GM18520 (cell line): ENCODE results near the gene PHTF2.
"Not testable (repeated sequence)": the region's sequence is repeated elsewhere in the genome, so short reads cannot be mapped to it uniquely, and the experiment has no call there.

Experiments used
- ATAC-seq: cut with Tn5 transposase; IDR thresholded peaks from one replicate; pipeline ENCODE4 v1.9.1; 2021; ENCODE audit not compliant: unreplicated experiment

PHTF2 gene

DNA sequence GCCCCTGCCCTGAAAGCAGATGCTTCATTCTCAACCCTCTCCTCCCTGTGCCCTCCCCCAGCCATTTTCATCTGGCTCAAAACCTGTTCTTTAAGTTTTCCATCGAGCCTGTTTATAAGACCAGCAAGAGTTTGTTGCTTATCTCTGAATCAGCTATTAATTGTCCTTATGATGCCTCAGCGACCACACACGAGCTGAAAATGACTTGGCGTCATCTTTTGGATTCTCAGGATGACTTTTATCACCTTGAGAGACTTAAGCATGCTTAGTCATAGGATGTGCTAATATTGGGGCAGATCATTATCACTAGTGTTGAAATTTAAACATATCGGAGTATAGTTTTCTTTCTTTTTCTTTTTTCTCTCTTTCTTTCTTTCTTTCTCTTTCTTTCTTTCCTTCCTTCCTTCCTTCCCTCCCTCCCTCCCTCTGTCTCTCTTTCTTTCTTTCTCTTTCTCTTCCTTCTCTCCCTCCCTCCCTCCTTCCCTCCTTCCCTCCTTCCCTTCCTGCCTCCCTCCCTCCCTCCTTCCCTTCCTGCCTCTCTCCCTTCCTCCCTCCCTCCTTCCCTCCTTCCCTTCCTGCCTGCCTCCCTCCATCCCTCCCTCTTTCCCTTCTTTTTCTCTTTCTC lies 184.5 kb downstream of the PHTF2 start:
- ATAC-seq: peak; percentile 94

DNA sequence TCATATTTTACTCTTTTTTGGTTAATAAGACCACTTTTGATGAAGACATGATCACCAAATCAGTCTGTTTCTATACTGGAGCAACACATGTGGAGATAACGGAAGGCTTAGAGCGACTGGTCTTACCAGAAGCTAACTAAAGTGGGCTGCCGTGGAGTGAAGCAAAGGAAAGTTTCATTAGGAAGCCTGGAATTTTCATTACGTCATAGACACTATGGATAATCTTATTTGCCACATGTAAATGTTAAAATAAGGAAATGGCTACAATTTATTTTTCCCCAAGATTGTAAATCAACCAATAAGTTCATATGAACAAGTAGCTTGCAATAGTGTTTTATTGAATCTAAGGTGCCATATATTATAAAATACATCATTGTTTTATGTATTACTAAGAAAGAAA lies 185.4 kb downstream of the PHTF2 start:
- no peak for ATAC-seq

DNA sequence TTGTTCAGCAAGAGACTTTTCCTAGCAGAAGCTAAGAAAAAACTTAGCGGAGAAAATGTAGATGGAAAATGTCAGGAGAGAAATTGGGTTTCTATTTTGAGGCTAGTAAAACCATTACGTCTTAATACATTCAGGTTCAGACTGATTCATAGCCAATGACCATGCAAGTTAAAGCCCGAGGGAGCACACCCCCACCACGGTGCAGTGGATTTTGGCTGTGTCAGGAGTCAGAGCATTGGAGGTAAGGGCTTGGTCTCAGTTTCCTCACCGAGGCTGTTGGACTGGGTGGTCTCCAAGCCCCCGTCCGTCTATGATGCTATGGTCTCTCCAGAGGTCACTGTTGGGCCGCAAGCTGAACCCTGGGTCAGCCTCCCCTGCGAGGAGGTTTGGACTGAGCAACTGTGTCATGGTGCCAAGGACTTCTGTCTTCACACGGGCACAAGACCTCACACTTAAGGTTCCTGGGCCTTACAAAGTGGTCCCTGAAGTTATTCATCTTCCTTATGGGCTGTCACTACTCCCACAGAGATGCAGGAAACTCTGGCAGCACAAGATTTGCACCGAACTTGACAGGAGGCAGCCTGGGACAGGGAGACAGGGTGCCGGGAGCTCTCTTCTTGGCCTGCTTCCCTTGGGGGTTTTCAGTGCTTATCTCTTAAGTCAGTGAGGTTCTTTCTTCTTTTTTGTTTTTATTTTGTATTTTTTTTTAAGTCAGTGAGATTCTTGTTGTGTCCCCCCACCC lies 186.8 kb downstream of the PHTF2 start:
- no peak for ATAC-seq

DNA sequence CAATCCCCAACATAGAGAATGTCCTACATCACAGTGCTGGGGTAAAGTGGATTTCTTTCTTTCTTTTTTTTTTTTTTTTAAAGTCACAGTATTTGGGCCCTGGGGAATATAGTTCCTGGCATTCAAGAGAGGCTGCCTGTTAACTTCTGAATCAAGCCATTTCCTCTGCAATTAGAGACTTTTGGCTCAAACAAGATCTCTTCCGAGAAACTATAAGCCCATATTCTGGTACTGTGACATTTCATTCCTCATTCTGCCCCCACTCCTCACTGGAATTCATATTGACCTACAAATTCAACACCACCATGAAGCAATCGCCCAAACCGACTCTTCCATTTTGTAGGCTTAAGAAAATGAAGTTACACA lies 187.4 kb downstream of the PHTF2 start:
- no peak for ATAC-seq

DNA sequence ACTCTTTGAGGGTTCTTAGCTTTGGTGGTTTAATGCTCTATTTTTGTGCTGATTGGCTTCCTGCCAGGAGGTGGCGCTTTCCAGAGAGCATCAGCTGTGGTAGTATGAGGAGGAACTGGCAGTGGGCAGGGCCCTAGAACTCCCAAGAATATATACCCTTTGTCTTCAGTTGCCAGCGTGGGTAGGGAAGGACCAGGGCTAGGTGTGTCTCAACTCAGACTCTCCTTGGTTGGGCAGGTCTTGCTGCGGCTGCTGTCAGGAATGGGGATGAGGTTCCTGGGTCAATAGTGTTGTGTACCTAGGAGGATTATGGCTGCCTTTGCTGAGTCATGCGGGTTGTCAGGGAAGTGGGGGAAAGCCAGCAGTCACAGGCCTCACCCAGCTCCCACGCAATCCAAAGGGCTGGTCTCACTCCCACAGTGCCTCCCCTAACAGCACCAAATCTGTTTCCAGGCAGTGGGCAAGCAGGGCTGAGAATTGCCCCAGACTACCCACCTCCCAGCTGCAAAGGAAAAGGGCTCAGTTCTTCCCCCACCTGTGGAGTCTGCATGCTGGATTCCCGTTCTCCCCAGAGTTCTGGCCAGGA lies 191.5 kb downstream of the PHTF2 start:
- ATAC-seq: no peak

DNA sequence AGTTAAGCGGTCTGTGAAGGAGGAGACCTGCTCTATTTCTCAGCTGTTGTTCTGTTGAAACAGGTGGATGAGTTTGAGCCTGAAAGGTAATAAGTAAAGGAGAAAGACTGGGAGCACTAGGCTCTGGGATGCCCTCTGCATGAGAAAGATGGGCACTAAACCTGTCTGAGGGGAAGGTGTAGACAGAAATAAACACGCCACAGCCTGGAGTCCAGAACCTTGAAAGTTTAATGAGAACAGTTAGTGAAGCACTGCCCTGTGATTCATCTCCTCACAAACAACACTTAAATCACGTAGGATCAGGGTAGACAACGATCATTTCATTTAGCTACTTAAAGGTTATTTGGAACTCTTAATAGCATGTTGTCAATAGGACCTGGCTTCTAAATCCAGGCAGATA lies 193.1 kb downstream of the PHTF2 start:
- no peak for ATAC-seq

DNA sequence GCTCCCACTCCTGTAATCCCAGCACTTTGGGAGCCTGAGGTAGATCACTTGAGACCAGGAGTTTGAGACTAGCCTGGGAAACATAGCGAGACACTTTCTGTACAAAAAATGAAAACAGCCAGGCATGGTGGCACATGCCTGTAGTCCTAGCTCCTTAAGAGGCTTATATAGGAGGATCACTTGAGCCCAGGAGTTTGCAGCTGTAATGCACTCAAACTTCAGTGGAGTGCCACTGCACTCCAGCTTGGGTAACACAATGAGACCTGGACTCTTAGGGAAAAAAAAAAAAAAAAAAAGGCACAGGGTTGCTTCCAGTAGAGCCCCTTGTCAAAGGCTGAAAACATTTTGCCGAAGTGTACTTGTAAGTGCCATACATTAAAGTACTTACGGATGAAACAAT lies 195.3 kb downstream of the PHTF2 start:
- ATAC-seq: no peak

DNA sequence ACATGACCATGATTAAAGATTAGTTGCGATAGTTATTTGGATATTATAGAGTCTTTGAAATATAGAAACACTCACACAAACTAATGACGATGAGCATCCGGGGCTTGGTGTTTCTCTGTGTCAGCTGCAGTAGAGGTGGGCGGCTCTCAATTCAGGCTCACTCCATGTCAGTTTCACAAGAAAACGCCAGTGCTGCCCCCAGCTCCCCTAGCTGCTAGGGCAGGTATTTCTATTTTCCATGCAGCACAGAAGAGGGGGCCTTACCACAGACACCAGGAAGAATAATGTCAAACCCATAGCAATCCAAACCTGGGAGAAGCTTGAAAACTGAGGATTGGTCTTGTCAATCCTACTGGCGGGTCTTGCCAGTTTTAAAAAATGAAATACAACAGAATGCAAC lies 197.1 kb downstream of the PHTF2 start:
- ATAC-seq: no peak

DNA sequence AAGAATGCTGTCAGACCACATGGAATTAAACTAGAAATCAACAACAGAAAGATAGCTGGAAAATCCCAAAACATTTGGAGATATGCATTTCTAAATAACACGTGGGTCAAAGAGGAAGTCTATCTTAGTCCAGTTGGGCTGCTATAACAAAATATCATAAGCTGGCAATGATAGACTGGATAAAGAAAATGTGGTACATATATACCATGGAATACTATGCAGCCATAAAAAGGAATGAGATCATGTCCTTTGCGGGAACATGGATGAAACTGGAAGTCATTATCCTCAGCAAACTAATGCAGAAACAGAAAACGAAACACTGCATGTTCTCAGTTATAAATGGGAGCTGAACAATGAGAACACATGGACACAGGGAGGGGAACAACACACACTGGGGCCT lies 200.6 kb downstream of the PHTF2 start:
- ATAC-seq: not testable (repeated sequence)

DNA sequence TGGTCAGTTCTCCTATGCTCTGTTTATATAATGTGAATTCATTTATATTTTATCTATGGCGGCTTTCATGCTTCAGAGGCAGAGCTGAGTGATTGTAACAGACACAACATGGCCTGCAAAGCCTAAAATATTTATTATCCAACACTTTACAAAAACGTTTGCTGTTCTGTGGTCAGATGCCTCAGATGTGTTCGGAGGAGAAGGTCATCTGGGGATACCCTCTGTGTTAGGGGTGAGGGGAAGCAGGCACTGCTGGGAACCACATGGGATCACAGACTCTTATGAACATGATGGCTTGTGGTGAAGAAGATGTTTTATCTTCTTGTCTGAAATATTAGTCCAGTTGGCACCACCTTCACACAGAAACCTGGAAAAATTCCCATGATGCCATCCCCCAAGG lies 203.4 kb downstream of the PHTF2 start:
- ATAC-seq: no peak

DNA sequence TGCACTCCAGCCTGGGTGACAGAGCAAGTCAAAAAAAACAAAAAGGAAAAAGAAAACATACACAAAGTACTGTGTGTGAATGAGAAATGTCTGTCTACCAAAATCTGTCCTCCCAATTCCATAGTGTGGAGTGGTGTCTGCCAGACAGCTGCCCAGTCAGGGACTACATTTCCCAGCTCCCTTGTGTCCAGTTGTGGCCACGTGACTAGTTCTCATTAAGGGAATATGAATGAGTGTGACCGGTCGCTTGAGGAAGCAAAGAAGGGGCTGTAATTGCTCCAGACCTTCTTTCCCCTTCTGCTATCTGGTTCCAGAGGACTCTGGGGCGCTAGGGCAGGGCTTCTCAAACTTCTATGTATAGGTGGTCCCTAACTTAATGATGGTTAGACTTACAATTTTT lies 204.1 kb downstream of the PHTF2 start:
- no peak for ATAC-seq

DNA sequence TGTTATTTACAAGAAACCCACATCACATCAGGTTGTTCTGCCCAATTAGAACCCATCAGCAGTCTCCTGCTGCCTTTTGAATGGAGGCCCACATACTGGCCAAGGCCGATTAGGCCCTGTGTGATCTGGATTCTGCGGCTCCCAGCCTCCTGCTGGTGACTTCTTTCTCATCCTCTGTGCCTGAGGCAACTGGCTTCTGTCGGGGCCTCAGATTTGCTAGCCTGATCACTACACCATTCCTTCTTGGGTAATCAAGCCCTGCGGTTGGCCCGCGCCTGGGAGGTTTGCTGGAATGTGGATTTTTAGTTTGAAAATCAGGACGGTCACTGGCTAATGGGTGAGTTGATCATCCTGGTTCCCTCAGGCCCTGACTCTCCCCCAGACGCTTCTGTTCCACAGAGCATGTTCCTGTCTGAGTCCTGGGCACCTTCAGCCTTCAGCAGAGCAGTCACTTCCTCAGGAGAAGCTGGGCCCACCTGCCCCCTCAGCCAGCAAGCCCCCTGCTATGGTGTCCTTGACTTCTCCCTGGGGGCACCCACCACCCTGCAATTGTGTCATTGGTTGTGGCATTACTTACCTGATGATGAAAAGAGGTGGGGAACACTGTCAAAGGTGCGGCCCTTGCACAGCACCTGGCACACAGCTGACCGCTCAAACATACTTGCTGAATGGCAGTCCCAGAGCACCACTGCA lies 207.6 kb downstream of the PHTF2 start:
- no peak for ATAC-seq
